ENCODE data around the gene CASR.
"Not testable (repeated sequence)": the region's sequence is repeated elsewhere in the genome, so short reads cannot be mapped to it uniquely, and the experiment has no call there.

CASR gene

GRCh38 chr3:122184591-122184929 is 1.1 kb downstream of the CASR start:
- no peaks in the 10 kb centered on the region for H3K36me3 ChIP-seq (ENCODE audit: insufficient read depth, low read length)
- peak overlapping the region; percentile 67 for H3K4me3 ChIP-seq (ENCODE audit: low read length)
- H3K27me3 ChIP-seq (ENCODE audit: insufficient read depth, low read length): peaks cover 79% of the 10 kb centered on the region
- peak overlapping the region; percentile 38; the same call in 1 of the 2 replicates for H3K9ac ChIP-seq (ENCODE audit: low read depth, low read length)
- no peaks in the 10 kb centered on the region for H3K9me3 ChIP-seq (ENCODE audit: insufficient read depth, low read depth, low read length)
- 9% methylated on average over 19 of the region's 19 CpGs for WGBS
- H3K27ac ChIP-seq (ENCODE audit: low read depth, low read length): no peak overlapping the region
- no peaks in the 10 kb centered on the region for H3K4me1 ChIP-seq (ENCODE audit: insufficient read depth, low read length)

- no peaks in the 10 kb centered on the region for H3K36me3 ChIP-seq (ENCODE audit: insufficient read depth, low read length)
- H3K9ac ChIP-seq (ENCODE audit: low read depth, low read length): no peak overlapping the region
- H3K4me3 ChIP-seq (ENCODE audit: low read length): no peak overlapping the region
- peaks cover 68% of the 10 kb centered on the region for H3K27me3 ChIP-seq (ENCODE audit: insufficient read depth, low read length)
- no peak overlapping the region for H3K27ac ChIP-seq (ENCODE audit: low read depth, low read length)
- 76% methylated on average over 1 of the region's 2 CpGs for WGBS
- no peaks in the 10 kb centered on the region for H3K4me1 ChIP-seq (ENCODE audit: insufficient read depth, low read length)
- H3K9me3 ChIP-seq (ENCODE audit: insufficient read depth, low read depth, low read length): no peaks in the 10 kb centered on the region
Measured at GRCh38 chr3:122186372-122186771, 2.9 kb downstream of the CASR start.

- 80% methylated on average over 1 of the region's 1 CpG for WGBS
- Histone ChIP-seq H3K36me3 (ENCODE audit: insufficient read depth, low read length) (no peaks in the 10 kb centered on the region), H3K27me3 (ENCODE audit: insufficient read depth, low read length) (peaks cover 45% of the 10 kb centered on the region), H3K27ac (ENCODE audit: low read depth, low read length) (no peak overlapping the region), H3K9me3 (ENCODE audit: insufficient read depth, low read depth, low read length) (no peaks in the 10 kb centered on the region), H3K4me3 (ENCODE audit: low read length) (no peak overlapping the region), H3K4me1 (ENCODE audit: insufficient read depth, low read length) (no peaks in the 10 kb centered on the region), H3K9ac (ENCODE audit: low read depth, low read length) (no peak overlapping the region)
Measured at GRCh38 chr3:122188737-122189136, 5.3 kb downstream of the CASR start.

- peaks cover 38% of the 10 kb centered on the region for H3K27me3 ChIP-seq (ENCODE audit: insufficient read depth, low read length)
- no peaks in the 10 kb centered on the region for H3K9me3 ChIP-seq (ENCODE audit: insufficient read depth, low read depth, low read length)
- H3K4me3 ChIP-seq (ENCODE audit: low read length): no peak overlapping the region
- H3K36me3 ChIP-seq (ENCODE audit: insufficient read depth, low read length): no peaks in the 10 kb centered on the region
- no peaks in the 10 kb centered on the region for H3K4me1 ChIP-seq (ENCODE audit: insufficient read depth, low read length)
- no peak overlapping the region for H3K9ac ChIP-seq (ENCODE audit: low read depth, low read length)
- H3K27ac ChIP-seq (ENCODE audit: low read depth, low read length): no peak overlapping the region
Measured at GRCh38 chr3:122189357-122189756, 5.9 kb downstream of the CASR start.

GRCh38 chr3:122190525-122190924 is 7.1 kb downstream of the CASR start:
- WGBS: 84% methylated on average over 3 of the region's 3 CpGs
- peaks cover 27% of the 10 kb centered on the region for H3K27me3 ChIP-seq (ENCODE audit: insufficient read depth, low read length)

GRCh38 chr3:122198966-122199365 is 15.5 kb downstream of the CASR start:
- WGBS: 95% methylated on average over 2 of the region's 2 CpGs
- H3K4me3 ChIP-seq (ENCODE audit: low read length): no peak overlapping the region
- H3K27ac ChIP-seq (ENCODE audit: low read depth, low read length): no peak overlapping the region
- H3K36me3 ChIP-seq (ENCODE audit: insufficient read depth, low read length): no peaks in the 10 kb centered on the region
- H3K9me3 ChIP-seq (ENCODE audit: insufficient read depth, low read depth, low read length): no peaks in the 10 kb centered on the region
- no peaks in the 10 kb centered on the region for H3K4me1 ChIP-seq (ENCODE audit: insufficient read depth, low read length)
- no peaks in the 10 kb centered on the region for H3K27me3 ChIP-seq (ENCODE audit: insufficient read depth, low read length)
- H3K9ac ChIP-seq (ENCODE audit: low read depth, low read length): no peak overlapping the region

More at GRCh38 chr3:122190525-122190924, 7.1 kb downstream of the CASR start:
- Histone ChIP-seq H3K9me3 (ENCODE audit: insufficient read depth, low read depth, low read length) (no peaks in the 10 kb centered on the region), H3K27ac (ENCODE audit: low read depth, low read length) (no peak overlapping the region), H3K36me3 (ENCODE audit: insufficient read depth, low read length) (no peaks in the 10 kb centered on the region), H3K9ac (ENCODE audit: low read depth, low read length) (no peak overlapping the region), H3K4me1 (ENCODE audit: insufficient read depth, low read length) (no peaks in the 10 kb centered on the region), H3K4me3 (ENCODE audit: low read length) (no peak overlapping the region)

GRCh38 chr3:122199552-122199951 is 16.1 kb downstream of the CASR start:
- Histone ChIP-seq H3K27me3 (ENCODE audit: insufficient read depth, low read length) (no peaks in the 10 kb centered on the region), H3K36me3 (ENCODE audit: insufficient read depth, low read length) (no peaks in the 10 kb centered on the region), H3K9ac (ENCODE audit: low read depth, low read length) (no peak overlapping the region), H3K4me1 (ENCODE audit: insufficient read depth, low read length) (no peaks in the 10 kb centered on the region), H3K4me3 (ENCODE audit: low read length) (no peak overlapping the region), H3K9me3 (ENCODE audit: insufficient read depth, low read depth, low read length) (no peaks in the 10 kb centered on the region), H3K27ac (ENCODE audit: low read depth, low read length) (no peak overlapping the region)
- WGBS: 84% methylated on average over 3 of the region's 4 CpGs

- Histone ChIP-seq H3K4me3 (ENCODE audit: low read length) (no peak overlapping the region), H3K4me1 (ENCODE audit: insufficient read depth, low read length) (no peaks in the 10 kb centered on the region), H3K9me3 (ENCODE audit: insufficient read depth, low read depth, low read length) (no peaks in the 10 kb centered on the region), H3K9ac (ENCODE audit: low read depth, low read length) (no peak overlapping the region), H3K36me3 (ENCODE audit: insufficient read depth, low read length) (no peaks in the 10 kb centered on the region), H3K27ac (ENCODE audit: low read depth, low read length) (no peak overlapping the region), H3K27me3 (ENCODE audit: insufficient read depth, low read length) (no peaks in the 10 kb centered on the region)
- 100% methylated on average over 2 of the region's 3 CpGs for WGBS
Measured at GRCh38 chr3:122200661-122201060, 17.2 kb downstream of the CASR start.

GRCh38 chr3:122201476-122201875 is 18.0 kb downstream of the CASR start:
- H3K9me3 ChIP-seq (ENCODE audit: insufficient read depth, low read depth, low read length): not testable (repeated sequence)
- WGBS: 91% methylated on average over 23 of the region's 25 CpGs

GRCh38 chr3:122208579-122208978 is 25.1 kb downstream of the CASR start:
- WGBS: 68% methylated on average over 4 of the region's 4 CpGs
- no peak overlapping the region for H3K27ac ChIP-seq (ENCODE audit: low read depth, low read length)
- no peaks in the 10 kb centered on the region for H3K27me3 ChIP-seq (ENCODE audit: insufficient read depth, low read length)

More at GRCh38 chr3:122201476-122201875, 18.0 kb downstream of the CASR start:
- not testable (repeated sequence) for H3K27ac ChIP-seq (ENCODE audit: low read depth, low read length); H3K4me1 ChIP-seq (ENCODE audit: insufficient read depth, low read length); H3K9ac ChIP-seq (ENCODE audit: low read depth, low read length); H3K36me3 ChIP-seq (ENCODE audit: insufficient read depth, low read length); H3K4me3 ChIP-seq (ENCODE audit: low read length); H3K27me3 ChIP-seq (ENCODE audit: insufficient read depth, low read length)

GRCh38 chr3:122213650-122214049 is 30.2 kb downstream of the CASR start:
- no peaks in the 10 kb centered on the region for H3K36me3 ChIP-seq (ENCODE audit: insufficient read depth, low read length)
- WGBS: 46% methylated on average over 2 of the region's 2 CpGs
- H3K4me1 ChIP-seq (ENCODE audit: insufficient read depth, low read length): no peaks in the 10 kb centered on the region
- H3K27me3 ChIP-seq (ENCODE audit: insufficient read depth, low read length): no peaks in the 10 kb centered on the region
- no peaks in the 10 kb centered on the region for H3K9me3 ChIP-seq (ENCODE audit: insufficient read depth, low read depth, low read length)
- H3K9ac ChIP-seq (ENCODE audit: low read depth, low read length): no peak overlapping the region
- no peak overlapping the region for H3K4me3 ChIP-seq (ENCODE audit: low read length)
- no peak overlapping the region for H3K27ac ChIP-seq (ENCODE audit: low read depth, low read length)

More at GRCh38 chr3:122208579-122208978, 25.1 kb downstream of the CASR start:
- no peak overlapping the region for H3K4me3 ChIP-seq (ENCODE audit: low read length)
- H3K9ac ChIP-seq (ENCODE audit: low read depth, low read length): no peak overlapping the region
- H3K36me3 ChIP-seq (ENCODE audit: insufficient read depth, low read length): no peaks in the 10 kb centered on the region
- H3K4me1 ChIP-seq (ENCODE audit: insufficient read depth, low read length): no peaks in the 10 kb centered on the region
- H3K9me3 ChIP-seq (ENCODE audit: insufficient read depth, low read depth, low read length): no peaks in the 10 kb centered on the region

- Histone ChIP-seq H3K36me3 (ENCODE audit: insufficient read depth, low read length) (no peaks in the 10 kb centered on the region), H3K4me3 (ENCODE audit: low read length) (no peak overlapping the region), H3K9ac (ENCODE audit: low read depth, low read length) (no peak overlapping the region), H3K27me3 (ENCODE audit: insufficient read depth, low read length) (no peaks in the 10 kb centered on the region), H3K27ac (ENCODE audit: low read depth, low read length) (no peak overlapping the region), H3K9me3 (ENCODE audit: insufficient read depth, low read depth, low read length) (no peaks in the 10 kb centered on the region), H3K4me1 (ENCODE audit: insufficient read depth, low read length) (no peaks in the 10 kb centered on the region)
- 66% methylated on average over 4 of the region's 4 CpGs for WGBS
Measured at GRCh38 chr3:122214711-122215110, 31.2 kb downstream of the CASR start.
